Fibroblast of skin of abdomen (primary cell): ENCODE measurements around the gene HLA-DQA2. TPM values are rescaled to one million over a fixed set of nuclear protein-coding genes. Genes with fewer than 3 reads are reported as not detected.
"Not testable (repeated sequence)": the region's sequence is repeated elsewhere in the genome, so short reads cannot be mapped to it uniquely, and the experiment has no call there.

Source experiments
- DNase-seq: peaks from one replicate; pipeline ENCODE4 v3.0.0-alpha.2; 2013
- polyA plus RNA-seq, 2 experiments: library from polyadenylated mRNA; unstranded; fragments of 120-200 nt; gene quantifications; one replicate each; pipeline ENCODE4 v1.2.1, GENCODE V29; 2013; ENCODE audit not compliant: insufficient read length in 2 of 2

Gene HLA-DQA2
- not detected for polyA plus RNA-seq (2013, experiment 1 of 2; ENCODE audit: insufficient read length)
- polyA plus RNA-seq (2013, experiment 2 of 2; ENCODE audit: insufficient read length) = not detected

DNA sequence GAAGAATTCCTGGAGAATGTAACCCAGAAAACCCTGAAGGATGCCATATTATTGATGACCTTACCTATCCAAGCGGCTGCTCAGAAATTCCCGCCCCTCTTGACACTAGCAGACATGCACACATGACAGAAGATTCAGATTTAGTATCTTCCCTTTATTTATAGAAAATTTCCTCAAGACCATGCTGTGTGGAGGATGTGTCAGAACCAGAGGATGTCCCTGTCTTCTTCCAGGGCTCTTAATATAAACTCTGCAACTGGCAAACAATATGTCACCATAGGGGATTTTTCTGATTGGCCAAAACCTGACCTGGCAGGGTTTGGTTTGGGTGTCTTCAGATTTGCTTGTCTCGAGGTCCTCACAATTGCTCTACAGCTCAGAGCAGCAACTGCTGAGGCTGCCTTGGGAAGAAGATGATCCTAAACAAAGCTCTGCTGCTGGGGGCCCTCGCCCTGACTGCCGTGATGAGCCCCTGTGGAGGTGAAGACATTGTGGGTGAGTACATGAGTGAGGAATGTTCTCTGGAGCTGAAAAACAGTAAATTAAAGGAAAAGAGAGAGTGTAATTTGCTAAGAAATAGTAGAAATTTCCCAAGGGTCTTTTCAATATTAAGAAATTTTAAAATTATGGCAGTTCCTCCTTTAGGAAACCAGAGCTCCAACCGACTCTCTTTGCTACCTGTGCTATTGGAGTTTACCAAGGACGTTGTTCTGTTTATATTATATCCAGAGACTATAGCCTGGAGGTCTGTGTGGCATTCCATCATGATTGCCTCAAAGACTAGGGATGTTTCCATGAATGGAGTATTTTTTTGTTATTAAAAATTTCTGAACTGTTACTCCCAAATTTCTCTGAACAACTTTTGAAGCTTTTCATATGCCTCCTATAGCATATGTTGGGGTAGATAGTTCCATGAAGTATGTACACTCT, at the start of gene HLA-DQA2:
TSS of gene HLA-DQA2 (plus strand) at position 361 of the 930 bp plus-strand sequence. CDS start at position 414, 53 bp downstream.
- no peak for DNase-seq

- DNase-seq = peak; percentile 2
Measured at GRCh38 chr6:32692019-32692418, 49.2 kb upstream of the HLA-DQA2 start.

DNA sequence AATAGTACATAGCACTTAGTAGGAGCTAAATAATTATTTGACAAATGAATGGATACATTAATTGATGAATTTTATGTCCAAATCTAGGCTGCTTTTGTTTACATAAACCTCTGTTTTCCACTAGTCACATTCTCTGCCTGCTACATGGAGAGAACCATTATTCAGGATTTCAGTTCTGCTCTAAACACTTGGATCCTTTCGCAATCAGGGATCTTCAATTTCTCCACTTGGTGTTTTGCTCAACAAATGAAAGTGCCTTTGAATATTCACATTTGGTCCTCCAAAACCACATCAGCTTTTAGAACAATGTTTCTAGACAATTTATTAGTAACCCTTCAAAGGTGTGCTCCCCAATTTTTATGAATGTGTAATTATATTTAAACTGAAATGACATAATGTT, 44.2 kb upstream of the HLA-DQA2 start:
- no peak for DNase-seq

DNA sequence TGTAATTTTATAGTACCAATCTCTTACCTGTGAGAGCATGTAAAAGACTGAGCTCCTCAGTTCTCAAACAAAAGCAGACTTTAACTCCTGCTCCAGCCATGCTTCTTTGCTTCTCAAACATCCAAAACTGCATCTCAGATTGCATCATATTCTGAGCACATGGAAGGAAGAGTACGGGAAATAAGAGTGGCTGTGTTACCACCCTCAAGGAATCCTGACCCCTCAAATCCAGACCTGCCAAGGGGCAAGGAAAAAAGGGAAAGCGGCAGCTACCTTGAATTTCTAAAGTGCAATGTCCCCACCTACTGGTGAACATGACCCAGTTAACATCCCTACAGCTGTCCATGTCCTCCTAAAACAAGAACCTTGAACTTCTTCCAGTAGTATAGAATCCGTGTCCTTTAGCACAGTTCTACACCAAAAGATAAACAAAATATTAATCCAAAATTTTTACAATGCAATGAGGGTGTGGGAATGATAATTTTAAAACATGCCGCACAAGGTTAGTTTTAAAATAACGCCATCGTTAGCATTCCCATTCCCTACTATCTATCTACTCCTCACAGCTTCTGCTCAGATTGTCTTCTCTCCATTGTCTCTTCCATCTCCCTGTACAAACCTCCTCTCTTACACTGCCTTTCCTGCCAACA, 40.7 kb upstream of the HLA-DQA2 start:
- peak; percentile 62 for DNase-seq

GRCh38 chr6:32703347-32703746, 37.8 kb upstream of the HLA-DQA2 start:
- no peak for DNase-seq

DNA sequence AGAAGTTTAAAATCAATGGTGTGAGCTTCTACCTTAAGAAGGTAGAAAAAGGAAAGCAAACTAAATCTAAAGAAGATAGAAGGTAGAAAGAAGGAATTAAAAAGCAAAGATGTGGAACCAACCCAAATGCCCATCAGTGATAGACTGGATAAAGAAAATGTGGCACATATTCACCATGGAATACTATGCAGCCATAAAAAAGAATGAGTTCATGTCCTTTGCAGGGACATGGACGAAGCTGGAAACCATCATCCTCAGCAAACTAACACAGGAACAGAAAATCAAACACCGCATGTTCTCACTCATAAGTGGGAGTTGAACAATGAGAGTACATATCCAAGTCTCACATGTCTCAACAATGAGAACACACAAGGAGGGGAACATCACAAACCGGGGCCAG, 36.0 kb upstream of the HLA-DQA2 start:
- DNase-seq = not testable (repeated sequence)

DNA sequence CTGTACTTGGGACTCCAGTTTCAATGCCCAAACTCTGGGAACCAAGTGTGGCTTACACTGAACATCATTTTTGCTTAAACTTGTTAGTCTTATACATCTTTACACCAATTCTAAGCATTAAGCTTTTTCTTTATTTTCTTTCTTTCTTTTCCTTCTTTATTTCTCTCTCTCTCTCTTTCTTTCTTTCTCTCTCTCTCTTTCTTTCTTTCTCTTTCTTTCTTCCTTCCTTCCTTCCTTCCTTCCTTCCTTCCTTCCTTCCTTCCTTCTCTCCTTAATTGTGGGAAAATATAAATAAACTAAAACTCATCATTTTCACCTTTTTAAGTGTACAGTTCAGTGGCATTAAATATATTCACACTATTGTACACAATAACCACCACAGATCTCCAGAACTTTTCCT, 31.6 kb upstream of the HLA-DQA2 start:
- no peak for DNase-seq

DNA sequence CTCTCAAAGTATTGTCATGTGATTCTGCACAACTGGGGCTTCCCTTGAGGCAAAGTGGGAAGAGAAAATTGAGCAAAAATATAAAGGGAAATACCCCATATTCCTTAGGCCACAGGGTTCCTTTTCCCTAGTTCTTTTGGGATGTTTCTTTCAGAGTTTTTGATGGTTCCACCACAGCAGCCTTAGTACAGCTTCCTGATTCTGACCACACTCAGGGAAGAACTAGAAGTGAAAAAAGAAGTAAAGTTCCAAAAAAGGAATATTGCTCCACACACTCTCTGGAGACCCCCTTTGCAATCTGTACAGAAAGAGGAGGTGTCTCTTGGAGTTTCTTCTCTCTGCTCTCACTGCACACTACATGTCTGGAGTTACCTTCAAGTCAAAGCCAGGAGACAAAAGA, 27.9 kb upstream of the HLA-DQA2 start:
- no peak for DNase-seq

DNA sequence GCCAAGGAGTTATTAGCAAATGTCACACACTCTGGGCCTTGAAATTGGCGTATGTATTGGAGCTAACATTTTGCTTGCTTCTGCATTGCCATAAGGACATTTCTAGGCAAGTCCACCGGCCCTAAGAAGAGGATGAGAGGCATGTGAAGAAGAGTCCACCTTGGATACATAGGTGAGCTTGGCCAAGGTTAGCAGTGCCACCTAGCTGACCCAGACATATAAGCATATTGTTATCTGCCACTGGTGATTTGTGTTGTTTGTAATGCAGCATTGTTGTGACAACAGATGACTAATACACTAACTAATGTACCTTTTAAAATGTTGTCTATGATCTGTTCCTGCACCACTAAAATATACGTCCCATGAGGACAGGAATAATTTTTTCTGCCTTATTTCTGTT, 24.8 kb upstream of the HLA-DQA2 start:
- no peak for DNase-seq

GRCh38 chr6:32718879-32719278, 22.3 kb upstream of the HLA-DQA2 start:
- DNase-seq = no peak

DNA sequence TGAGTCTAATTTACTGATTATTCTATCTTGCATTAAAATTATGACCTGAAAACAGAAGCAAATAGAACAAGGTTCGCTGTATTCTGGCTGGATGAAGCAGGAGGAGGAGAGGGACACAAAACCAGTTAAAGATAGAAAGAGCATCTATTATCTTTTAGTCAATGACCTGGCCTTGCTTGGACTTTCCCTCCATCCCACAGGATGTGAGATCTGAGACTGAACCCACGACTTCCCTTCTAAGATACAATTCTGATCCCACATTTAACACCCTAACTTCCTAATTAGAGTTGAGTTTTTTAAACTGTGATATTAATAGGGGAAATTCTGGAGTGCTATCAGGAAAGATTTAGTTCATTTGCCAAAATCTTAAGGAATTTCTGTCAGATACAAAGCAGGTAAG, 3.1 kb upstream of the HLA-DQA2 start:
- DNase-seq = no peak

DNA sequence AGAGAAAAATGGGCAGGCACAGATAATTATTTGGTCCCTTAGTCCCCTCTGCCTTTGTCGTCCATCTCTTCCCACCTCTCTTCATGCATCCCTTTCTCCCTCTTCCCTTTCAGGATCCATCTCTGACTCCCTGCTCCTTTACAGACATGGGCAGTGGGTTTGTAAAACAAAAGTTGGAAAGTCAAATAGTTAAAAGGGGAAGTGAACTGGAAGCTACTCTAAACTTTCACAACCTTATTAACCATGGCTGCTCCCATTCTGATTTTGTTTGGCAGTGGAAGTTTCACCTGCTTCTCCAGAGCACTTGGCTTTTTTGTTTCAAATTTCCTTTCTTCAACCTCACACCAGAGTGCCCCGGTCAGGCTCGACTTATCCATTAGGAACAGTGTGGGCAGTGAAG, 1.2 kb downstream of the HLA-DQA2 start:
- DNase-seq = no peak

- no peak for DNase-seq
Measured at GRCh38 chr6:32744776-32745175, 3.6 kb downstream of the HLA-DQA2 start.

GRCh38 chr6:32745649-32746048, 4.5 kb downstream of the HLA-DQA2 start:
- not testable (repeated sequence) for DNase-seq

DNA sequence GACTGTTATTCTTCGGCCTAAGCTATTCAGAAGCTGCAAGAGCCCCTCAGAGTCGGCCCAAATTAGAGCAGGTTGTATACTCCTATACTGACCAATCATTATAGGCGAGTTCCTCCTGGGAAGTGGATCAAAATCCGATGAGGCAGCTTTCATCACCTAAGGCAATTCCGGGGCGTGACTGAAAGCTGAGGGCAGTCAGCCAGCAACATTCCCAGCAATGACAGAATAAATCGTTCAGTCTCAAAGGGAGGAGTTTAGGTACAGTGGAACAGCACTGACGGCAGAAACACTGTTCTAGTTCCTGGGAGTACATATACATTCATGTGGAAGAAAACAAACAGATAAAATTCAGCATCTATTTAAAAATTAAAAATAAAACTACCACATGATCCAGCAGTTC, 11.4 kb downstream of the HLA-DQA2 start:
- no peak for DNase-seq

- no peak for DNase-seq
Measured at GRCh38 chr6:32759669-32760068, 18.5 kb downstream of the HLA-DQA2 start.

GRCh38 chr6:32761072-32761471, 19.9 kb downstream of the HLA-DQA2 start:
- no peak for DNase-seq

- no peak for DNase-seq
Measured at GRCh38 chr6:32761548-32761947, 20.4 kb downstream of the HLA-DQA2 start.

DNA sequence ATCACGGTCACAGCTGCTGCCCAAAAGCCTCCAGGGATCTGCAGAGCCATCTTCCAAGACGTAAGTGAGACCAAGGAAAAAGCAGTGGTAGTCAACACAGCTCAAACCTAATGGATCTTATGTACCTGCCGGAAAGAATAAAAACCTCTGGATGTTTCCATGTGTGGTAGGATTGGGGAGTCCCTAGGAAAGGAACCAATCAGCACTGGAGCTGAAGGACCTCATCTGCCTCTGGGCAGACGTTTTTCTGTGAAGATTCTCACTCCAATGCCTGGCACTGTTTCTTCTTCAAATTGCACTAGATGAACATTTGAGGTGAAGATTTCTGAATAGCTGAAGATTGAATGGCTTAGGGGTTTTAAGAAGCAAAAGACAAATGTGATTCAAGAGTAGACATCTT, 22.2 kb downstream of the HLA-DQA2 start, which contains the start of gene HLA-DQB2:
TSS of gene HLA-DQB2 (minus strand) at position 112 of the 400 bp plus-strand sequence. CDS start at position 50, 62 bp downstream.
- DNase-seq = no peak

GRCh38 chr6:32764048-32764447, 22.9 kb downstream of the HLA-DQA2 start:
- no peak for DNase-seq

DNA sequence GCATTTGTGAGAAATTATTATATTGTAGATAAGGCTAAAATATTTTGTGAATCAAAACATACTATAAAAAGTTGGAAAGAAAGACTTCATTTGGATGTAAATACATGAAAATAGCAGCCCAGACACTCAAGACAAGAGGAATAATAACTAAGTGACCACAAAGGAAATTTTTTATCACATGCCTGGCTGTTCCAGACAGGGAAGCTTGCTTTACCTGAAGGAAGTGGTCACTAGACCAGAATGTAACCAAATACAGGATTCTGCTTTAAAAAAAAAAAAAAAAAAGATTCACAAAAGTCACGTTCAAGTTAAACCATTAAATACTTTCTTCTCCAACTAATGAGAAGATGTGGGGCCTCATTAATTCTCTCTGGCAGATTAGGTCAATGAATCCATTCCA, 31.5 kb downstream of the HLA-DQA2 start:
- DNase-seq = no peak

- no peak for DNase-seq
Measured at GRCh38 chr6:32774426-32774825, 33.2 kb downstream of the HLA-DQA2 start.

- no peak for DNase-seq
Measured at GRCh38 chr6:32775071-32775470, 33.9 kb downstream of the HLA-DQA2 start.

DNA sequence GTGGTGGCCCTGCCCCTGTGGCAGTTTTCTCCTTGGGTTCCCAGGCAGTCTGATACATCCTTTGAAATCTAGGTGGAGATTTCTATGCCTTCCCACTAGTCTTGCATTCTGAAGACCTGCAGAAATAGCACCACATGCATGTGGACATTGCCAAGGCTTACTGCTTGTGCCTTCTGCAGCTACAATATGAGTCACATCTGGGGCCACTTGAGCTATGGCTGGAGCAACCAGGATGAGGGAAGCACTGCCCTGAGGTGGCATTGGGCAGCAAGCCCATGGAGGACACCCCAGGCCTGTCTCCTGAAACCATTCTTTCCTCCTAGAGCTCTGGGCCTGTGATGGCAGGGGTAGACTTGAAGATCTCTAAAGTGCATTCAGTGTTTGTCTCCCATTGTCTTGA, 37.8 kb downstream of the HLA-DQA2 start:
- DNase-seq = no peak
